Upper lobe of left lung (tissue), 4 donors: ENCODE data around the gene ATIC.

ENCODE experiments used
- CTCF ChIP-seq, 6 experiments: fragments of 450-650 bp in 4 of 6; fragments of 200-600 bp in 2 of 6; sonication (generic) in 2 of 6; IDR thresholded peaks; one replicate each; pipeline ENCODE4 v1.5.1; 2016 to 2019; ENCODE audit warnings: antibody characterized with exemption in 6 of 6
- EP300 ChIP-seq, 4 donors: sonication (generic); formaldehyde crosslinking; IDR thresholded peaks; one replicate each; pipeline ENCODE4 v1.5.1; 2017; ENCODE audit warnings: antibody characterized with exemption in 4 of 4, control low read depth in 2 of 4
- POLR2A ChIP-seq, 4 donors: fragments of 450-650 bp; IDR thresholded peaks; one replicate each; pipeline ENCODE4 v1.5.1; 2016 to 2017; ENCODE audit warnings: antibody characterized with exemption in 4 of 4, mild to moderate bottlenecking in 2 of 4

GRCh38 chr2:215378045-215378444, 66.2 kb downstream of the ATIC start:
- TF ChIP-seq CTCF (IDR thresholded peaks at IDR 0.05) (no peak), POLR2A (IDR thresholded peaks at IDR 0.05) (no peak), EP300 (IDR thresholded peaks at IDR 0.05) (no peak)
